CD1c-positive myeloid dendritic cell (primary cell): Measurements from ENCODE around the gene ARHGAP8.

Experiments
- DNase-seq: peaks from one replicate; pipeline ENCODE4 v3.0.0-alpha.2; 2016; ENCODE audit errors: extremely low spot score

The ARHGAP8 gene

DNA sequence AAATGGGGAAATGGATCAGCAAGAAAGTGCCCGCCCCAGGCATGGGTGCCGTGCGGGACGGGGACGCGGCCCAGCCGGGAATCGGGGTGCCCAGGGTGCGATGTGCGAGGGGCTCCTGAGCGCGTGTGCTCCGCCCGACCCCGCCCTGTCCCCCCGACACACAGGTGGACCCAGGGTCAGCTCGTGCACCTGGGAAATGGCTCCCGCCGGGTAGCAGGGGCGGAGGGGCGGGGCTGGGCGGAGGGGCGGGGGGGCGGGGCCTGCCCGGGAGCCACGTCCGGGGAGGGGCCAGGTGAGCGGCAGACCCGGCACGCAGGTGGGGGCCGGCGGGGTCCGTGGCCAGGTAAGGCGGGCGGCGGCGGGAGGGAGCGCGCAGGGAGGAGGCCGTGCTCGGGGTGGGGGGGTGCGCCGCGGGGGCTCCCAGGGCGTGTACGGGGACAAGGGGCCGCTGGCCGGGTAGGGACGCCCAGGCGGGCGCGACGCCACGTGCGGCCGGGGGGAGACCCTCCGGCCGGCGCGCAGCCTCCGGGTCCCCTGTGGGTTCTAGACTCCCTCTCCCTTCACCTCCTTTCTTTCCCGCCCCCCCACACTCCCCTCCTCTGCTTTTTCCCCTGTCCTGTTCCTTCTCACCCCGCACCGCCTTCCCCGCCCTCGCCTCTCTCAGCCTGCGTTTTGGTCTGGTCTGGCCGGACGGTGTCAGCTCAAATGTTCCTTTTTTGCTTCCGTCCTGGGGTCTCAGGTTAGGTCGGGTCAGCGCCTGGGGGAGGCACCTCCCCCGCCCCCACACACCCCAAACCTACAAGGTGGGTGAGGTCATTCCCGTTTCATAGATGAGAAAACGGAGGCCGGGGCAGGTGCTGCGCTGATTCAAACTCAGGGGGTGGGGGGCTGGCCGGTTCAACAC lies at the start of gene ARHGAP8:
Gene ARHGAP8, plus strand, starts transcription at position 291 of the 904 bp plus-strand sequence. CDS start 33,953 bp downstream, outside the sequence.
- DNase-seq = no peak

DNA sequence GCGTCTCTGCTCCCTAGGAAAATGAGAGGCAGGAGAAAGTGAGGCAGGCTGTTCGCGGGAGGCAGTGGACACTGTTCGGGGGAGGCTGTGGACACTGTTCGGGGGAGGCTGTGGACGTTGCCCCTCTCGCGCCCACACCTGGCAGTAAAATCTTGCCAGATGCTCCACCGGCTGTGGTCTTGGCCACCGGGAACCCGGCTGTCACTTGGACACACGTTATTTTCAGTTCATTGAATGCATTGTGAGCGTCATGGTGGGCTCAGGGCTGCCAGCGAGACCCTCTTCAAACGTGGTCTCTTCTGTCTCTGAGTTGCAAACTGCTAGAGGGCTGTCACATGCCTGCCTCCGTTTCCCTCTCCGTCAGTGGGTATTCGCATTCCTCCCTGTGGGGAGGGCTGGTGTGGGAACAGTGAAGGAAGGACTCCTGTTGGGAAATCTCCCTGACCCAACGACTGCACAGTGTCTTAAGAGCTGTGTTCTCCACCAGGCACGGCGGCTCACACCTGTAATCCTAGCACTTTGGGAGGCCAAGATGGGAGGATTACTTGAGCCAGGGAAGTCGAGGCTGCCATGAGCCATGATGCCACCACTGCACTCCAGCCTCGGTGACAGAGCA lies 49.0 kb upstream of the ARHGAP8 start:
- DNase-seq = no peak

- DNase-seq = no peak
Observed at GRCh38 chr22:44704159-44705021, 48.0 kb upstream of the ARHGAP8 start.

DNA sequence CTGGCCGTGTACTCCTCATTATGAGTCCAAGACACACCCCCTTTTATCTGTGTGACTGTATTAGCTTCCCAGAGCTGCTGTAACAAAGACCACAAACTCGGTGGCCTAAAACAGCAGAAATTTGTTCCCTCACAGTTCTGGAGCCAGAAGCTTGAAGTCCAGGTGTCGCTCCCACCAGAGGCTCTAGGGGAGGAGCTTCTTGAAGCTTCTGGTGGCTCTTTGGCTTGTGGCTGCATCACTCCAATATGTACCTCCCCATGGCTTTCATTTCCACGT lies 47.4 kb upstream of the ARHGAP8 start:
- no peak for DNase-seq

DNA sequence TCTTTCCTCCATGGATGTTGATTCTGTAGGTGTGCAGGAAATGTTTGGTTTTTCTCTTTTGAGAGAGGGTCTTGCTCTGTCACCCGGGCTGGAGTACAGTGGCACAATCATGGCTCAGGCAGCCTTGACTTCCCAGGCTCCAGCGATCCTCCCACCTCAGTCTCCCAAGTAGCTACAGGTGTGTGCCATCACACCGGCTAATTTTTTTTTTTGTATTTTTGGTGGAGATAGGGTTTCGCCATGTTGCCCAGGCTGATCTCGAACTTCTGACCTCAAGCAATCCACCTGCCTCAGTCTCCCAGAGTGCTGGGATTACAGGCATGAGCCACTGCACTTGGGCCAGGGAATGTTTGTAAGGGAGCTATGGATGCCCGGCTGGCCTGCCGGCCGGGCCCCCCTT lies 45.9 kb upstream of the ARHGAP8 start:
- DNase-seq = no peak

- no peak for DNase-seq
Observed at GRCh38 chr22:44707178-44707577, 45.2 kb upstream of the ARHGAP8 start.

DNA sequence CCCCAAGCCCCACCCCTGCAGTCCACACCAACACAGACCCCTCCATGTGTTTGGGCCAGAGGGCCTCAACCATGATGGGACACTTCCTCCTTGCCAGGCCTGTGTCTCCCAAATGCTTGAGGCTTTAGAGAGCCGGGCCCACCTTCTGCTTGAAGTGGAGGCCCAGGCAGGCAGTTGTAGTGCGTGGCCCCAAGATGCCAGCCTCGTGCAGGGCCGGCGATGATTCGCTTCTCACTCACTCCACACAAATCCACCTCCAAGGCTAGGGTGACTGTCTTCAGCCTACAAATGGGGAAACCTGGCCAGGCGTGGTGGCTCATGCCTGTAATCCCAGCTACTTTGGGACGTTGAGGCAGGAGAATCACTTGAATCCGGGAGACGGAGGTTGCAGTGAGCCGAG lies 44.6 kb upstream of the ARHGAP8 start:
- no peak for DNase-seq

DNA sequence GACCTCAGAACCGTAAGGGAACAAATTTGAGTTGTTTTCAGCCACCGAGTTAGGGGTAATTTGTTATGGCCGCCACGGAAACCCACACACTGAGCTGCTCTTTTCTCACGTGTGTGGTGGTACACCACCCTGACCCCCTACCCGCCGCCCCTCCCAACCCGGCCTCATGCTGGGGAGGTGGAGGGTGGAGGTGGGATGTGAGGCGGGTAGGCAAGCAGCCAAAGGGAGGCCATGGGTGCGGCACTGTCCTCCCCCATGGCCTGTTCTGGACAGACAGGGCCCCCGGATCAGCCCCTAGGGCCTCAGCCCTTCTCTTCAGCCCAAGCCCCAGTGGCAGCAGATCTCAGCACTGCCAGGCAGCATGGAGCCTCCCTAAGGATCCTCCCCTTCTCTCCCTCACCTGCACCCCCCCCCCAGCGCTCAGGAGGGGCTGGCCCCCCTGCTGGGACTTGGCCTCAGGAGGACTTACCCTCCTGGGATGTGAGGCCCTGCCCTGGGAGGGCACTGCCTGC lies 42.4 kb upstream of the ARHGAP8 start:
- DNase-seq = no peak

DNA sequence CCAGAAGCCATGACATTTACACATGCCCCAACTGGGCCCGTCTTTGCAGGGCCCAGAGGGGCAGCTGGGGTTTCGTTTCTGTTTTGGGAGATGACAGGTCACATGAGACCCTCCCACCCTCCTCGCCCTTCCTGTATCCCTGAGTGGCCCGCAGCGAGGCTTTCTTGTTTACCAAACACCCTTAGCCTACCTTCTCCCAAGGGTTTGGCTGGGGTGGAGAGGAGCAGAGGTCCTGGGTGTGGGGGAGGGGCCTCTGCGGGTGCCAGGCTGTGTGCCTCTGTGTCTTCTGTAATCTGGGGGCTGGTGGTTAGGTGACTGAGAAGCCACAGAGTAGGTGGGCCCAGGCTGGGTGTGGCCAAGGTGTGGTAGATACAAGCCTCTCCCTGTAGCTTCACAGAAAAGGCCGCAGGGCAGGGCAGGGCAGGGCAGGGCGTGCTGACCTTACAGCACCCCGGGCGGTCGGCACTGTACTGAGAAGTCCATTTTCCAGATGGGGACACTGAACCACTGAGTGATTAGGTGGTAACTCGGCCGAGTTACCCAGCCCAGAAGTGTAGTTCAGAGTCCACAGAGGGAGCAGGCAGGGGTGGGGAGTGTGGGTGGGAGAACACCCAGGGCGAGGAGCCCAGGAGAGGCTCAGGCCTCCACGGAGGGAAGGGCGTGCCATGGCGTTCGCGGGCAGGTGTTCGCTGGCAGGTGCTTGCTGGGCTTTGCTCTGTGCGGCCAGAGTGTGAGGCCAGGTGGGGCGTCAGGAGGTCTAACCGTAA lies 41.7 kb upstream of the ARHGAP8 start:
- DNase-seq = peak; percentile 51

DNA sequence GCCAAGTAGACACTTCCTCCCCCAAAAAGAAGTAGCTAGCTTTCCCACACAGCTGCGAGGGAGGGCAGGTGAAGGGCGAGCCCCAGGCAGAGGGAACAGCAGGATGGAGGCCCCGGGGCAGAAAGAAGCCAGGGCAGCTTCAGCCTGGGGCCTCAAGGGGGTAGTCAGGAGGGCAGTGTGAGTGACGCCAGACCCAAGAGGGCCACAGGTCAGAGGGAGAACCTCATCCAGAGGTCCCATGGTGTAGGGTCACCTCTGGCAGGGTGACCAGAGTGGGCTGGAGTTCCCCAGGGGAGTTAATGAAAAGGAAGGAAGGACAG lies 41.2 kb upstream of the ARHGAP8 start:
- DNase-seq = no peak

DNA sequence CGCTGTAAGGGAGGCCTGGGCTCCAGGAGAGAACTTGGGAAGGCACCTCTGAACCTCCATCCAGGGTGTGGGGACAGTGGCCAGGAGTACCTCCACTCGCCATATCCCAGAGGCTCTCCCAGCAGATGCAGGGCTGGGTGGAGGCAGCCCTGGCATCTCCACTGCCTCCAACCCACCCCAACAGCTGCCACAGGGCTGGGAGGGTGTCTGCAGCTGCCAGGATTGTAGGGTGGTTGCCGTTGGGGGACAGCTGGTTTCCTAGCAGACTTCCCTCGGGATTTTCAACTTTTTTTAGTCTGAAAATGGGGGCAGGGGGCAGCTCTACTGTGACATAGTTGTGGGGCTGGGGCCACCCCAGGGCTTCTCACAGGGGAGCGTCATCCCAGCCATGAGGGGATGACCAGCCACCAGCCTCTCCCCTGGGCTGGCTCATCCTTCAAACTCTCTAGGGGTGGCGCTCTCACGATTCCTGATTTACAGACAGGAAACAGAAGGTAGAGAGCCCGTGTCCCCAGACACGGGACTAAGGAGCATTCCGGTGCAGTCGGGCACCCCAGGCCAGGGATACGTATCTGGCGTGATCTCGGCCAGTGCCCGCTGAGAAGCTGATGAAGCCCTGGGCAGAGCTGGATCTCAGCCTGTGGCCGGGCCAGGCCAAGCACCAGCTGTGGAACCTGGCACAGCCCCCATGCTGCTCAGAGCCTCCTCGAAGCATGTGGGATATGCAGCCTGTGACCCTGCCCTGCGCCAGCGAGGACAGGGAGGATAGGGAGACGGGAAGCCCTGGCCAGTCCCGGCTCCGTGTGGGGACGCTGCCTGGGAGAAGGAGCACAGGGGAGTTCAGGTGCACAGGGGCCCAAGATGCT lies 40.5 kb upstream of the ARHGAP8 start:
- DNase-seq = no peak

DNA sequence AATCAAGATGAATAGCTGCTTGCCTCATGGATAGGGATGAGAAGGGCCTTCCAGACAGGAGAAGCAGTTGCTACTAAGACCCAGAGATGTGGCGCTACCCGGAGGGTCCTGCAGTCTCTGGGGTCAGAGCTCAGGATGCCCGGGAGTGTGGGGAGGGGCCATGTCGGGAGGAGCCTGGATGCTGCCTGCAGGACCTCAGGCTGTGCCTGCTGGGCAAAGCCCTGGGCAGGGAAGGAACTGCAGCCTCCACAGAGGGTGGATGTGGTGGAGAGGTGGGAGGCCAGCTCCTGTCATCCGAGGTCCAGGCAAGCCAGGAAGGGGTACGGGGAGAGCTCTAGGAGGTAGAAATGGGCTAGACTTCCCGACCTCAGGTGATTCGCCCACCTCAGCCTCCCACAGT lies 39.4 kb upstream of the ARHGAP8 start:
- no peak for DNase-seq

GRCh38 chr22:44714703-44715350 lies 37.5 kb upstream of the ARHGAP8 start:
- no peak for DNase-seq

- DNase-seq = no peak
Observed at GRCh38 chr22:44718418-44718817, 34.0 kb upstream of the ARHGAP8 start.

DNA sequence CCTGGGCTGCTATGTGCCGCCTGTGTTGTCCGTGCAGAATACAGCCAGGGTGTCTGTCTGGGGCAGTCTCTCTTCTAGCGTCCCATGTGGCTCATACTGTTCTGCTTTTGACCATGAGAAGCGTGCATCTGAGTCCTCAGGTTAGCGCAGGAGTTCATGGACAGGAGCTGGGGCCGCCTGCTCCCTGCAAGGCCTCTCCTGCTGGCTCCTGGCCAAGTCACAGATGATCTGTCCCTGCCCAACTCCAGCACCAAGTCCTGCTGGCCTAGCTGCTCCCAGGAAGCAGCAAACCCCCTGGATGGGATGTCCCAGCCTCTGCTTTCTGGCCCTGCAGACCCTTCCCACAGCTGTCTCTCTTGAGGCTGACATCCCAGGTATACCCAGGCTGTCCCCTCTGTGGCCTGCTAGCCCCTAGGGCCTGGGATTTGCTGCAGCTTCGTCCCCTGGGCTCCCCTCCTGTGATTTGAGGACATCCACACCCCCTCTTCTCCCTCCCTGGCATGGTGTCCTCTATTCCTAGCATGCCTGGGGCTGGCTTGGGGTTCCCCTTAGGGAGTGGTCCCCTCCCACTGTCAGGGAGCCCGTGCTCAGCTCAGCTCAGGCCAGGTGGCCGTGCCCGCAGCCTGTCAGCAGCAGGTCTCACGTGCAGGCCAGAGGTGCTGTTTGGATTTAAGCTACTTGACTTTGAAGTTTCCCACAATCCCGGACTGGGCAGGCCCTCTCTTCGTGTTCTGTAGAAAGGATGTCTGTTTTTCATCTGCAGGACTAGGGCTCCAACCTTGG lies 32.6 kb upstream of the ARHGAP8 start:
- DNase-seq = no peak

DNA sequence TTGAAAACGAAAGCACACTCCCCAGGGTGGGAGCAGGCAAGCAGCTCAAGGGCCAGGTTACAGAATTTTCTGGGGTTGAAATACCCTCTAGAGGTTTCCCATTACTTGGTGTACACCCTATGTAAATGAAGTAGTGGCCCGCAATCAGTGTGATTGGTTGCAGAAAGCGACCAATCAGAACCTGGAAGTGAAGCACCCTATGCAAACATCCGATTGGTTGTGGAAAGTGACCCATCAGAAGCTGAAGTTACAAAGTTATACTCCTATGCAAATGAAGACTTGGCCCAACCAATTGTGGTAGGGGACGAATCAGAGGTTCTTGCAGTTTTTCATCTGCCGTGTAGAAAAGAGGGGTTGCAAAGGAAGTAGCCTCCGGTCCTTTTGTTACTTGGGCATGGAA lies 31.2 kb upstream of the ARHGAP8 start:
- no peak for DNase-seq

DNA sequence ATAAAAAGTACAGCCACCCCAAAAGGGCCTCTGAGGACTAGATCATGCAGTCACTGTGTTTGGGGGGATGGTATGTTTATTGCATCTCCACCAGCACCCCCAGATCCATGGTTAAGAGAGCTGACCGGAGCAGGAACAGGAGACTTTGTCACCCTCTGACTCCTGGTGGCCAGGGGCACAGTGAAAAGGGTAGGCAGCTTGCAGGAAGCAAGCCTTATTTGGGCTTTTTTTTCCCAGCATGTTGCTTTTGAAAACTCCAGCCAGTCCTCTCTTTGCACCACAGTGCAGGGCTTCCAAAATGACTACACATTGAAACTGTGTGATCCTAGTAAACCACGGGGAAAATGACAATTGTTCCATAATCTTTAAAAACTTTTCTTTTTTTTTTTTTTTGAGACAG lies 29.8 kb upstream of the ARHGAP8 start:
- no peak for DNase-seq

GRCh38 chr22:44723801-44724200 lies 28.6 kb upstream of the ARHGAP8 start:
- peak; percentile 14 for DNase-seq

GRCh38 chr22:44724416-44724815 lies 28.0 kb upstream of the ARHGAP8 start:
- no peak for DNase-seq
